Heart right ventricle (tissue), 16 donors: ENCODE data around the gene CDH23. TPM values are rescaled to one million over a fixed set of nuclear protein-coding genes. Genes with fewer than 3 reads are reported as not detected.

ENCODE experiments used
- ATAC-seq, 8 donors: fragments of 200-7000 bp; cut with Tn5 transposase; one replicate each; pipeline ENCODE4 v1.9.1; 2020; ENCODE audit warnings: mild to moderate bottlenecking in 8 of 8, moderate library complexity in 8 of 8, moderate number of reproducible peaks in 1 of 8
- DNase-seq, 2 donors: peaks; one replicate each; pipeline ENCODE4 v3.0.0-alpha.2; 2020
- H3K27ac ChIP-seq, 10 donors: fragments of 200-600 bp; sonication (generic) in 2 of 10; one replicate each; pipeline versions ENCODE4 v1.5.0 to v1.8.0; 2020 to 2022; ENCODE audit warnings: mild to moderate bottlenecking in 3 of 10
- H3K27me3 ChIP-seq, 7 donors: fragments of 200-600 bp; one replicate each; pipeline ENCODE4 v1.8.0; 2021 to 2022; ENCODE audit warnings: mild to moderate bottlenecking in 2 of 7
- H3K36me3 ChIP-seq, 9 donors: fragments of 200-600 bp; sonication (generic) in 1 of 9; one replicate each; pipeline versions ENCODE4 v1.5.0 to v1.8.0; 2020 to 2022; ENCODE audit warnings: mild to moderate bottlenecking in 2 of 9
- H3K4me1 ChIP-seq, 9 donors: fragments of 200-600 bp; sonication (generic) in 1 of 9; one replicate each; pipeline versions ENCODE4 v1.5.0 to v1.8.0; 2020 to 2022; ENCODE audit warnings: mild to moderate bottlenecking in 4 of 9
- H3K4me3 ChIP-seq, 10 donors: fragments of 200-600 bp; sonication (generic) in 2 of 10; one replicate each; pipeline versions ENCODE4 v1.5.0 to v1.8.0; 2020 to 2022; ENCODE audit warnings: mild to moderate bottlenecking in 7 of 10, moderate library complexity in 2 of 10
- H3K9me3 ChIP-seq, 11 donors: fragments of 200-600 bp in 10 of 11; sonication (generic) in 2 of 11; one replicate each; pipeline versions ENCODE4 v1.5.0 to v1.8.0; 2013 to 2022; ENCODE audit warnings: mild to moderate bottlenecking in 2 of 11, control low read depth in 1 of 11, moderate library complexity in 1 of 11
- WGBS, 2 donors: extraction: QIAGEN DNeasy Blood & Tissue Kit; methylation state at CpG; one replicate each; pipeline ENCODE4 v1.1.7; 2013; ENCODE audit warnings: inconsistent platforms in 1 of 2; 5-methylcytosine and 5-hydroxymethylcytosine counted together
- intact Hi-C, 10 donors: fragments of 100-400 bp; cut with DNase I; formaldehyde crosslinking; loops; one replicate each; pipeline versions ENCODE4 v1.11.1 to v1.14.2; 2022
- polyA plus RNA-seq, 2 donors: library from polyadenylated mRNA; stranded (reverse); fragments of 200-250 nt; gene quantifications; one replicate each; pipeline ENCODE4 v1.2.3, GENCODE V29; 2013
- total RNA-seq, 10 donors: library from RNA; stranded (reverse); fragmentation: NEBNext Ultra II Directional in 3 of 10; extraction: Animal tissue kit (Norgen Biotek cat#: 25700) in 3 of 10; gene quantifications; one replicate each; pipeline versions ENCODE4 v1.2.1 to v1.2.4, GENCODE V29; 2021 to 2023
- TF ChIP-seq, protein P1 (sequence below), 9 donors: fragments of 200-600 bp; sonication (generic) in 2 of 9; IDR thresholded peaks; one replicate each; pipeline versions ENCODE4 v1.5.0 to v1.8.0; 2021 to 2022; ENCODE audit warnings: antibody characterized with exemption in 9 of 9, mild to moderate bottlenecking in 5 of 9, moderate library complexity in 1 of 9
- donor health status: Arrhythmogenic right ventricular cardiomyopathy.
- donor health status: ischemic (EF 13 %, LVEDD 7.1; RV severe dilation, severe dysfunction).
- donor health status: healthy with polysubstance abuse.
- donor health status: DM: no; HTN: yes; CAD: no.
- donor health status: DM: no; HTN: no; CAD: no.
- donor health status: ischemic (EF 25% LVEDD 6.9; RV normal size, moderate dysfunction).
- donor health status: ischemic (EF 25% LVEDD 5.7; RV mildly dilated, moderate dysfunction).
- donor health status: healthy.
- donor health status: DM: yes; HTN: yes; CAD: no.
- donor health status: Ischemic cardiomyopathy.
- donor health status: ischemic (EF 35%, LVEDD 5.7; RV mildly dilated, moderate dysfunction).
- donor health status: nonischemic (EF 11% LVEDD 7.7; RV severe dilation, severe dysfunction).
- donor health status: DM: yes; HTN: yes; CAD: no.
- donor health status: PGD.
- donor health status: ischemic (EF 29% LVEDD 5.4; RV normal size, mild dysfunction).
- donor health status: nonischemic (EF 23%, LVEDD 6.1; RV moderate dilation, normal function).

Gene CDH23
- total and polyA plus RNA-seq, 12 donors: 1.1 to 7.7 (median 4.6) TPM

DNA sequence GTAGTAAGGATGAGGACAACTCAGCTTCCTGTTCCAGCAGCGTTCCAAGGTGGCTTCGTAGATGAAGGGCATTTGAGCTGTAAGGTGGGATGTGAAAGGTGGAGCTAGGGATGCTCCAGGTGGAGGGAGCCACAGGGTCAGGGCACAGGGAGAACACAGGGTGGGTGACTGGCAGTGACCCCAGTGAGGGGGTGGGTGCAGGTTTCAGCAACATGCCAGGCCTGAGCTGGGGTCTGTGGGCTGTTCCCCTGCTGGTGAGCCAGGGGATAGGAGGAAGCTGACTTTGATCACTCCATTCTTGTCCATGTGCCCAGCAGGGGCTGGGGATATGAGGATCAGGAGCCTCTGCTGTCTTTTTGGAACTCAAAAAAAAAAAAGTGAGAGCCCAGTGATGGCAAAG, 33.2 kb downstream of the CDH23 start:
- no peak for DNase-seq
- Histone ChIP-seq H3K4me1 (peaks cover 0 to 28% (median 2%) of the 10 kb centered on the region in 9 donors), H3K36me3 (no peaks in the 10 kb centered on the region), H3K4me3 (no peak overlapping the region), H3K27me3 (no peaks in the 10 kb centered on the region), H3K9me3 (no peaks in the 10 kb centered on the region), H3K27ac (no peak overlapping the region)
- intact Hi-C loops: no loop called here
- ATAC-seq: no peak
- WGBS, 2 donors: 74 to 77% methylated on average over 2 of the region's 2 CpGs
- TF ChIP-seq, protein P1, sequence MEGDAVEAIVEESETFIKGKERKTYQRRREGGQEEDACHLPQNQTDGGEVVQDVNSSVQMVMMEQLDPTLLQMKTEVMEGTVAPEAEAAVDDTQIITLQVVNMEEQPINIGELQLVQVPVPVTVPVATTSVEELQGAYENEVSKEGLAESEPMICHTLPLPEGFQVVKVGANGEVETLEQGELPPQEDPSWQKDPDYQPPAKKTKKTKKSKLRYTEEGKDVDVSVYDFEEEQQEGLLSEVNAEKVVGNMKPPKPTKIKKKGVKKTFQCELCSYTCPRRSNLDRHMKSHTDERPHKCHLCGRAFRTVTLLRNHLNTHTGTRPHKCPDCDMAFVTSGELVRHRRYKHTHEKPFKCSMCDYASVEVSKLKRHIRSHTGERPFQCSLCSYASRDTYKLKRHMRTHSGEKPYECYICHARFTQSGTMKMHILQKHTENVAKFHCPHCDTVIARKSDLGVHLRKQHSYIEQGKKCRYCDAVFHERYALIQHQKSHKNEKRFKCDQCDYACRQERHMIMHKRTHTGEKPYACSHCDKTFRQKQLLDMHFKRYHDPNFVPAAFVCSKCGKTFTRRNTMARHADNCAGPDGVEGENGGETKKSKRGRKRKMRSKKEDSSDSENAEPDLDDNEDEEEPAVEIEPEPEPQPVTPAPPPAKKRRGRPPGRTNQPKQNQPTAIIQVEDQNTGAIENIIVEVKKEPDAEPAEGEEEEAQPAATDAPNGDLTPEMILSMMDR (IDR thresholded peaks at IDR 0.05): no peak

DNA sequence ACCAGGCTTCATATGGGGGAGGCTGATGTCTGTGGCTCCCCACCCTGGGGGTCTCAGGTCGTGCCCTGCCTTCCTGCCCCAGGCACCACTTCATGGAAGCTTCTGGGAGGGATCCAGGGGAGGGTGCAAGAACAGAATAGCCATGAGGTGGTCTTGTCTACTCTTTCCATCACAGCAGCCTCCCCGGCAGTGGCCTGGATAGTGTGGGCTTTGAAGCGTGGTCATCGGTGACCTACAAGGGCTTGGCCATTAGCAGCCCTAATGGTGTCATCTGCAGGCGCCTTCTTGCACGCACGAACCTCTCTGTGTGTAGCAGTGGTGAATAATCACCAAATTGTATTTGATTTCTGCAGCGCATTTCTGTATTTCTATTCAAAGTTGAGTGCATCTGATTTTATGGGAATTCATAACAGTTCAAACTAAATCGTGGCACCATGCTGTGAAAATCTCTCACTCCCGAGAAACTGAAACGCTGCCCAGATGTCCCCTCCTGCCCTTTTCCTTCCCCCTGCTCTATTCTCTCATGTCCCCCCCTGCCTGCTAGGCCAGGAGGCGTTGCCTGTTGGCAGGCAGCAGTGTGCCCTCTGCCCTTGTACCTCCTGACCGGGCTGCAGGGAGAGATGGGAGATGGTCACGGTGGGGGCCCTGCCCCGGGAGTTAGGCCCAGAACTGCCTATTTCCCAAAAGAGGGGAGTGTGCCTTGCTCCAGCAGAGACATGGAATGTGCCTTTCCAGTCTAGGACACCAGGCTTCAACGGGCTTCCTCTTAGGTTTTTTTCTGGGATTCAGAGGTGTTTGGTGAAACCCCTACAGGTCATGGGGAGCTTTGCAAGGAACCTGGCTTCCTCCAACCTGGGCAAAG, 34.8 kb downstream of the CDH23 start:
- DNase-seq (no peak), ATAC-seq (no peak)
- 63 to 77% methylated on average over 16 of the region's 16 CpGs for WGBS, 2 donors
- H3K27me3 ChIP-seq: no peaks in the 10 kb centered on the region
- no peak overlapping the region for H3K4me3 ChIP-seq
- TF ChIP-seq, protein P1 (IDR thresholded peaks at IDR 0.05): no peak
- H3K27ac ChIP-seq: no peak overlapping the region
- intact Hi-C loops: no loop called here
- no peaks in the 10 kb centered on the region for H3K9me3 ChIP-seq
- no peaks in the 10 kb centered on the region for H3K36me3 ChIP-seq
- peaks cover 0 to 33% (median 14%) of the 10 kb centered on the region in 9 donors for H3K4me1 ChIP-seq

DNA sequence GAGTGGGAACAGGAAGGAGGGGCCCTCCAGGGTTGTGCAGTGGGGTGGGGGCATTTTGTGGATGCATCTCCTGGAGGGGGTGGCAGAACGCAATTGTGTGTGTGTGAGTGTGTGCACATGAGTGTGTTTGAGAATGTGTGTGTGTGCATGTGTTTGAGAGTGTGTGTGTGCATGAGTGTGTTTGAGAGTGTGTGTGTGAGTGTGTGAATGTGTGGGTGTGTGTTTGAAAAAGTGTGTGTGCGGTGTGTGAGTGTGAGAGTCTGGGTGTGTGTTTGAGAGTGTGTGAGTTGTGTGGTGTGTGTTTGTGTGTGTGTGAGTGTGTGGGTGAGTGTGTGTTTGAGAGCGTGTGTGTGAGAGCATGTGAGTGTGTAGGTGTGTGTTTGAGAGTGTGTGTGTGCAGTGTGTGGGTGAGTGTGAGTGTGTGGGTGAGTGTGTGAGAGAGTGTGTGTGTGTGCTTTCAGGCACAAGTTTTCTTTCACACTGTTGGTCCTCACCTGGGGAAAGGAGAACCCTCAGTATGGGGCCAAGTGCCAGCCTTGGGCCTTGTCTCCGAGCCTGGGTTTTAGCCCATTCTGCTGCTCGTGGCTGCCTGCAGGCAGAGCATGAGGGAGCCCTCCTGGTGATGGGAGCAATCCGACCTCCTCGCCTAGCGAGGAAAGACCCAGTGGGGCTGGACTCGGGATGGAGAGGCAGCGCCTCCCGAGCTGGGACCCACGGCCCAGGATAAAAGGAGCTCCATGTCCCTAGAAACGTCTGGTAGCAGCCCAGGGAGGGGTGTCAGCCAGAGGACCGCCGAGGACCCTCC, 35.6 kb downstream of the CDH23 start:
- 80 to 83% methylated on average over 15 of the region's 15 CpGs for whole genome bisulfite sequencing, 2 donors
- Histone ChIP-seq H3K27ac (no peak overlapping the region), H3K4me3 (no peak overlapping the region), H3K27me3 (no peaks in the 10 kb centered on the region), H3K9me3 (no peaks in the 10 kb centered on the region), H3K4me1 (peaks cover 0 to 41% (median 23%) of the 10 kb centered on the region in 9 donors), H3K36me3 (no peaks in the 10 kb centered on the region)
- intact Hi-C loops: no loop called here
- ATAC-seq (no peak), DNase-seq (no peak)
- TF ChIP-seq, protein P1 (IDR thresholded peaks at IDR 0.05): no peak

DNA sequence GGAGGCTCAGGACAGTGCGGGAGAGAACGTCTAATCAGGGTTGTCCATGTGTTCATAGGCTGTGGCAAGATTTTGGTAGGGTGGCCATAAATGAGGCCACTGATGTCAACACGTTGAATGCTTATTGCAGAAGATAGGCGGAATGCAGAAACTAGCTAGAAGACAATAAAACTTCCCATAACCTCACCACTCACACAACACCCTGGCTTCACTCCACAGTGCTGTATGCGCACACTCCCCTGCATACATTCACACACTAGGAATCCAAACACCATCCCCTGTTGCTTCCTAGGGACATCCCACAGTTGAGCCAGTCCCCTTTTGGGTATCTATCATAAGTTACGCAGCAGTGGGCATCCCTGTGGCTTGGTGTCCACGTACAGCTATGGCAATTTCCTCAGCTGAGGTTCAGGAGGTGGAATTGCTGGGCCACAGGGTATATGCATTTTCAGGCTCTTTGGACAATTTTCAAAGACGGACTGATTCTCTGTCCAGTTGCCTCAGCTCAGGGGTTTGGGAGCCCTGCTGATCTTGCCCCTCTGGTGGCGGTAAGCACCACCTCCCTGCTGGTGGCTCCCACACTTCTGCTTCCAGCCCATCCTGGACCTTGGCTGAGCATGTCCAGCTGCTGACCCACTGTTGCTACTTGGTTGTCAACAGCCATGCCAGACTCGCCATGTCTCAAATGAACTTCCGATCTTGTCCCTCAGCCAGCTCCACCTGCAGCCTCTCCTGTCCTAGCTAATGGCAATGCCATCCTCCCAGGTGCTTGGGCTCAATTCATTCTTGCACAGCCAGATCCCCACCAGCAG, 36.4 kb downstream of the CDH23 start:
- Histone ChIP-seq H3K9me3 (no peaks in the 10 kb centered on the region), H3K4me3 (no peak overlapping the region), H3K36me3 (no peaks in the 10 kb centered on the region), H3K4me1 (peaks cover 0 to 48% (median 25%) of the 10 kb centered on the region in 9 donors), H3K27ac (no peak overlapping the region), H3K27me3 (no peaks in the 10 kb centered on the region)
- 89 to 93% methylated on average over 11 of the region's 11 CpGs for WGBS, 2 donors
- TF ChIP-seq, protein P1 (IDR thresholded peaks at IDR 0.05): no peak
- ATAC-seq (no peak), DNase-seq (no peak)
- intact Hi-C loops: no loop called here
